GM21529 (cell line): ENCODE data around the gene DYNC1LI1.

Source experiments
- ATAC-seq: cut with Tn5 transposase; IDR thresholded peaks from one replicate; pipeline ENCODE4 v1.9.1; 2021; ENCODE audit not compliant: unreplicated experiment

Gene DYNC1LI1

GRCh38 chr3:32493437-32494414 lies 76.9 kb downstream of the DYNC1LI1 start:
- peak; percentile 81 for ATAC-seq

DNA sequence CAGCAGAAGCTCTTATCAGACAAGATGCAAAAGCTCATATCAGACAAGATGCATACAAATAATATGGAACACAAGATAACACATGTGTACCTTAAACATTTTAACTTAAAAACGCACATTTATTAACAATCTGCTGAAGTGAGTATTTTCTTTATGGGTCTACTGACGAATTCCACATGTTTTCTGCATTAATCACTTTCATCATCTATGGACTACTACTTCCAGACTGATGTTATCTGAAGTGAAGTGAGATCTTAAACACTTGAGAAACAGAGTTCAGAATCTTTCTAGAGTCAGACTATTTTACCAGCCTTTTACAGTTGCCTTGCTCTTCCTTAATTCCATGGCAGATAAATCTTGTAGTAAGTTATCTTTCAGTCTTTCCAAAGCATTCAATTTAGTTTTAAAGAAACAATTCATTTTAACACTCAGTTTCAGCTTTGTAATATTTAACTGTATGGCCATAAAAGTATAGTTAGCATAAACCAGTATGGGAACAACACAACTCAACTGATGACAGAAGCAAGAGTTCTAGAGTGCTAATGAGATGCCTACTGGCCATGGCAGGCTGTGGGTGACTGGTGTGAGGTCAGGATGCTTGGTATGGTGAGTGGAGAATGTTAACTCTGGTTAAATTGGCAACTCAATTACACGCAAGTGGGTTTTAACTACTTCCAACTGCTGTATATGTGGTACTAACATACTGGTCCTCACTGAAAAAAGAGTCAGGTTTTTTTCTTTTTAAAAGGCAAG lies 77.8 kb downstream of the DYNC1LI1 start:
- no peak for ATAC-seq

- ATAC-seq = no peak
These were observed 82.1 kb downstream of the DYNC1LI1 start for GRCh38 chr3:32488474-32489008.

- no peak for ATAC-seq
These were observed 82.7 kb downstream of the DYNC1LI1 start for GRCh38 chr3:32487781-32488473.

DNA sequence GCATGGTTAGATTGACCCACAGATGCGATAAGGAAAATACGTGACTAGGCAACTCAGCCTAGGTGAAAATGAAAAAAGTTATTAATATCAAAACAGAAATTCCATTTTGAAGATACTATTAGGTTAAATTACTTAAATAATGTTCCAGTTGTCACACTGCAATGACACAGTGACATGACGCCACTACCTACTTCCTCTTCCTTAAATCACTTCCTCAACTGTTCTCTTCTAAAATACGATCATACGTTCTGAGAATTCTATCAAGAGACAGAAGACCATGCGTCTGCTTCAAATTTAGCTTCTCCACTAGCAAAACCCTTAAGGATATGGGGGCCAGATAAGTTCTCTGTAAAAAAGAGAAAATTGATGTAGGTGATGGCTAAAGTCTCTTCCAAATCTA lies 86.2 kb downstream of the DYNC1LI1 start:
- no peak for ATAC-seq

GRCh38 chr3:32483772-32484171 lies 86.9 kb downstream of the DYNC1LI1 start:
- ATAC-seq = no peak

GRCh38 chr3:32482693-32483092 lies 88.0 kb downstream of the DYNC1LI1 start:
- ATAC-seq = no peak

GRCh38 chr3:32481791-32482631 lies 88.6 kb downstream of the DYNC1LI1 start:
- ATAC-seq = no peak

DNA sequence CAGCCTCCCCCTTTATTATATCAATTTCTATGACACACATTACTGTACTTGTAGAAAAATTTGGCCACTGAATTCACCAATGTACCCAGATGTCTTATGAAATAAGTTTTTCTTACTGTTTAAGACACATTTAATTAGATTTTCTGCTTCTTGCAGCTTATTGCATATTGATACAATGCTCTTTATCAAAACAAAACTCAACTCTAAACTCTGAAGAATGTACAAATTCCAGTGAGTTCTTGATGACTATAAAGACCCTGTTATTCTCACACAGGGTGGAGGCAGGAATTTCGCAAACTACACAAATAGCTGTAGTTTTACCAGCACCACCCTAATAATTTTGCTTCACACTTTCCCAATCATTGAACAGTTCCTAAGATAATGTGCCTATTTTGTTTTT lies 90.1 kb downstream of the DYNC1LI1 start:
- no peak for ATAC-seq
